Activated T-helper 1 cell treated with anti-CD3 and anti-CD28 coated beads, Interleukin-12 subunit alpha, Interleukin-12 subunit beta, Interleukin-2, Interleukin-4 antibody, amounts not matched to agents 30 ng/mL and 10 ng/mL and 1 ng/mL, durations not matched to agents 14 hours and 24 hours and 36 hours (primary cell): Measurements from ENCODE around the gene SEH1L. TPM values are rescaled to one million over a fixed set of nuclear protein-coding genes. Genes with fewer than 3 reads are reported as not detected.
A peak's percentile ranks its signal among the peaks of the same experiment; 100 is the strongest.
"Not testable (repeated sequence)": the region's sequence is repeated elsewhere in the genome, so short reads cannot be mapped to it uniquely, and the experiment has no call there.

Experiments used
- DNase-seq: peaks from one replicate; pipeline ENCODE4 v3.0.0; 2021; ENCODE audit warnings: low spot score
- H3K27ac Mint-ChIP-seq: one replicate; pipeline ENCODE4 v1.8.0; 2021; ENCODE audit warnings: mild to moderate bottlenecking, mixed read lengths
- H3K27me3 Mint-ChIP-seq: one replicate; pipeline ENCODE4 v1.8.0; 2022; ENCODE audit warnings: mild to moderate bottlenecking, moderate library complexity, mixed read lengths; ENCODE audit not compliant: insufficient read depth
- H3K36me3 Mint-ChIP-seq: one replicate; pipeline ENCODE4 v1.8.0; 2021; ENCODE audit warnings: low read depth, mixed read lengths
- H3K4me1 Mint-ChIP-seq: one replicate; pipeline ENCODE4 v1.8.0; 2021; ENCODE audit warnings: low read depth, mixed read lengths
- H3K4me3 Mint-ChIP-seq: one replicate; pipeline ENCODE4 v1.8.0; 2021; ENCODE audit warnings: mild to moderate bottlenecking, moderate library complexity, mixed read lengths
- H3K9me3 Mint-ChIP-seq: one replicate; pipeline ENCODE4 v1.8.0; 2021; ENCODE audit warnings: mixed read lengths
- intact Hi-C: fragments of 100-400 bp; cut with micrococcal nuclease; formaldehyde crosslinking; loops from one replicate; pipeline ENCODE4 v1.15.1; 2024
- total RNA-seq: library from RNA; stranded (reverse); gene quantifications from 2 replicates; pipeline ENCODE4 v1.2.3, GENCODE V29; 2022

The SEH1L gene
- total RNA-seq, 1 donor from 2014 or later: 121 TPM

GRCh38 chr18:12948050-12948804 is 416 bp downstream of the SEH1L start:
- DNase-seq: peak; percentile 95
- Mint-ChIP-seq H3K4me1 (peaks cover 45% of the 10 kb centered on the region), H3K27me3 (no peaks in the 10 kb centered on the region), H3K36me3 (peaks cover 27% of the 10 kb centered on the region), H3K9me3 (no peaks in the 10 kb centered on the region), H3K4me3 (peak overlapping the region; percentile 98), H3K27ac (peak overlapping the region; percentile 98)
- intact Hi-C loops: loop anchor here (1.0 to 5.0 kb wide), 6 partner anchors 43 to 966 kb away; partner anchors contain the start of genes CEP192, FAM210A, IMPA2 and RNMT

- no peak overlapping the region for H3K4me3 Mint-ChIP-seq
Observed at GRCh38 chr18:12958478-12958877, 10.7 kb downstream of the SEH1L start.

GRCh38 chr18:12960395-12960794 is 12.6 kb downstream of the SEH1L start:
- Mint-ChIP-seq H3K27me3 (no peaks in the 10 kb centered on the region), H3K27ac (no peak overlapping the region), H3K4me1 (peaks cover 17% of the 10 kb centered on the region), H3K36me3 (peaks cover 35% of the 10 kb centered on the region), H3K4me3 (no peak overlapping the region), H3K9me3 (no peaks in the 10 kb centered on the region)
- DNase-seq: no peak
- intact Hi-C loops: no loop called here

More at GRCh38 chr18:12958478-12958877, 10.7 kb downstream of the SEH1L start:
- H3K27ac Mint-ChIP-seq: no peak overlapping the region
- no peaks in the 10 kb centered on the region for H3K27me3 Mint-ChIP-seq
- H3K9me3 Mint-ChIP-seq: no peaks in the 10 kb centered on the region
- H3K4me1 Mint-ChIP-seq: peaks cover 17% of the 10 kb centered on the region
- intact Hi-C loops: no loop called here
- H3K36me3 Mint-ChIP-seq: peaks cover 33% of the 10 kb centered on the region
- DNase-seq: no peak

- H3K27me3 Mint-ChIP-seq: no peaks in the 10 kb centered on the region
- DNase-seq: no peak
- H3K36me3 Mint-ChIP-seq: peaks cover 37% of the 10 kb centered on the region
- H3K4me1 Mint-ChIP-seq: peaks cover 17% of the 10 kb centered on the region
- H3K4me3 Mint-ChIP-seq: no peak overlapping the region
- intact Hi-C loops: no loop called here
- no peak overlapping the region for H3K27ac Mint-ChIP-seq
- H3K9me3 Mint-ChIP-seq: no peaks in the 10 kb centered on the region
Observed at GRCh38 chr18:12960853-12961397, 13.1 kb downstream of the SEH1L start.

- no peaks in the 10 kb centered on the region for H3K27me3 Mint-ChIP-seq
- intact Hi-C loops: no loop called here
- peaks cover 40% of the 10 kb centered on the region for H3K36me3 Mint-ChIP-seq
- H3K27ac Mint-ChIP-seq: no peak overlapping the region
- no peak overlapping the region for H3K4me3 Mint-ChIP-seq
- no peak for DNase-seq
- no peaks in the 10 kb centered on the region for H3K9me3 Mint-ChIP-seq
- H3K4me1 Mint-ChIP-seq: peaks cover 20% of the 10 kb centered on the region
Observed at GRCh38 chr18:12963069-12963468, 15.3 kb downstream of the SEH1L start.

DNA sequence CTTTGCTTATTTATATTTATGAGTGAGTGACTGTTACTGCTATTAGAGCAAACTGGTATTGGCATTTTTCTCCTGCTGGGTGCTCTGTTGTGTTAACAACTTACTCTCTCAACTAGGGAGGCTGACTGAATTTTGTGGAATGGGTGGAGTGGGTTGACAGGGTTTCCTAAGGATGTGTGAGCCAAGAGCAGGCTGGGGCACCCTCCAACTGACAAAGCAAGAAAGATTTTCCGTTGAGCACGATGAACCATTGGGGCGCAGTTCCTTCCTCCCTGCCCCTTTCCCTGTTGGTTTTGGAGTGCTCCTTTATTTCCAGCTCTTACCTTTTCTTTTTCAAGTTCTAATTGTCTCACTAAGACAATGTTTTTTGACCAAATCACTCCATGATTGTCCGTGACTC is 20.3 kb downstream of the SEH1L start:
- Mint-ChIP-seq H3K27me3 (no peaks in the 10 kb centered on the region), H3K4me3 (no peak overlapping the region), H3K27ac (no peak overlapping the region), H3K36me3 (peaks cover 45% of the 10 kb centered on the region), H3K9me3 (no peaks in the 10 kb centered on the region), H3K4me1 (peaks cover 16% of the 10 kb centered on the region)
- intact Hi-C loops: no loop called here
- no peak for DNase-seq

DNA sequence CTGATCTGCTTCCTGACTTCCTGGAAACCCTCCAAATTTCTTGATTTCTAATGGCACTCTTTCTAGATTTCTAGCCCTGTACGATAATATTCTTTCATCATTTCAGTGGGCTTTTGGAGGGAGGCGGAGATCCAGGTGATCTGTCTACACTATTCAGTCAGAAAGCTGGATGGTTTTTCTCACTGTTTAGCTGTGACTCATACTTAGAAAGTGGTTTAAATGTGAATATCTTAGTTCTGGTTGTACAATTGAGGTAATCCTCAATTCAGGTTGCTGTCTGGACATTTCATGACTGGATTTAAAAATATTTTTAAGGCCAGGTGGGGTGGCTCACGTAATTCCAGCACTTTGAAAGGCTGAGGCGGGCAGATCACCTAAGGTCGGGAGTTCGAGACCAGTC is 20.8 kb downstream of the SEH1L start:
- no peak overlapping the region for H3K4me3 Mint-ChIP-seq
- intact Hi-C loops: no loop called here
- DNase-seq: no peak
- no peak overlapping the region for H3K27ac Mint-ChIP-seq
- peaks cover 40% of the 10 kb centered on the region for H3K36me3 Mint-ChIP-seq
- H3K9me3 Mint-ChIP-seq: no peaks in the 10 kb centered on the region
- H3K27me3 Mint-ChIP-seq: no peaks in the 10 kb centered on the region
- peaks cover 18% of the 10 kb centered on the region for H3K4me1 Mint-ChIP-seq

DNA sequence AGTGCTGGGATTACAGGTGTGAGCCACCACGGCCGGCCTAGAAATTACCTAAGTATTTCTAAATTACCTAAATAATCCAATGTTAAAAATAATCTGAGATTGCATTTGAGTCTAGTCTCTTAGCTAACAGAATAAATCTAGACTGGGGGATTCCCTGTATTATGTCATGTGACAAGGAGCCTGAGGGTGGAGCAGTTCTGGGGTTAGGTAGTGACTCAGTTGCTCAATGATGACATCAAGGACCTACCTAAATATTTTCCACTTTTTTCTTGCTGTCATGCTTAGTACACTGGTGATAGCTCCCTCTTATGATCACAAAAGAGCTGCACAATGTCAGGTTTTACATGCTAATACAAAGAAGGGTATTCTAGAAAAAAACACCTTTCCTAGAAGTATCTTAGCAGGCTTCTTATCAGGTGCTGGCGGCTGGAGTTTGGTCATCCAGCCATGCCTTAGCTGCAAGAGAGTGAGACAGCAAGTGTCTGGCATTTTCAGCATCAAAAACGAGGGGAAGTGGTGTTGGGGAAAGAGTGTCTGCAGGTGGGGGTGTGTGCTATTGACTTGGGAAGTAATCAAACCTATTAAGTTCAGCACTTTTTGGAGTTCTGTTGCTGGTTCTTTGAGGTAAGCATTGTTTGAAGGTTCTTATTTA is 25.9 kb downstream of the SEH1L start:
- no peak for DNase-seq
- Mint-ChIP-seq H3K9me3 (no peaks in the 10 kb centered on the region), H3K4me1 (peaks cover 13% of the 10 kb centered on the region), H3K27ac (no peak overlapping the region), H3K27me3 (no peaks in the 10 kb centered on the region), H3K4me3 (no peak overlapping the region), H3K36me3 (peaks cover 36% of the 10 kb centered on the region)
- intact Hi-C loops: no loop called here

DNA sequence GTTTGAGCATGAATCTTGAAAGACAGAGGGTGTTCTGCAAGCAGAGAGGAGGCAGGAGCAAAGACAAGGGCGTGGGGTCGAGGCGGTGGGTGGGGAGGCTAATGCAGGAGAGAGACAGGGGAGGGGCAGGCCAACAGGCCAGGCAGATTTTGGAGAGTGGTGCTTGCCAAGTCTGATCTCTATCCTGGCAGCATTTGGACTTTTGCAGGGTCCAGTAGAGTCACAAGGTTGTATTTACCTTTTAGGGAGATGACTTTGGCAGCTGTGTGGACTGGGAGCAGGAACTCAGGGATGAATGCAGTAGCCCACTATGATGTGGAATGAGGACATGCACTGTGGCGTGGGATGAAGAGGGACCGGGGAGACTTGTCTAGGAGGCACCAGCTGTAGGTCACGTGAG is 27.7 kb downstream of the SEH1L start:
- intact Hi-C loops: no loop called here
- H3K9me3 Mint-ChIP-seq: no peaks in the 10 kb centered on the region
- no peaks in the 10 kb centered on the region for H3K27me3 Mint-ChIP-seq
- H3K4me3 Mint-ChIP-seq: no peak overlapping the region
- DNase-seq: no peak
- no peak overlapping the region for H3K27ac Mint-ChIP-seq
- peaks cover 10% of the 10 kb centered on the region for H3K4me1 Mint-ChIP-seq
- peaks cover 32% of the 10 kb centered on the region for H3K36me3 Mint-ChIP-seq

- Mint-ChIP-seq H3K27me3 (no peaks in the 10 kb centered on the region), H3K27ac (no peak overlapping the region), H3K4me1 (peaks cover 5% of the 10 kb centered on the region), H3K4me3 (no peak overlapping the region), H3K36me3 (peaks cover 26% of the 10 kb centered on the region), H3K9me3 (no peaks in the 10 kb centered on the region)
- no peak for DNase-seq
- intact Hi-C loops: no loop called here
Observed at GRCh38 chr18:12976305-12976704, 28.5 kb downstream of the SEH1L start.

DNA sequence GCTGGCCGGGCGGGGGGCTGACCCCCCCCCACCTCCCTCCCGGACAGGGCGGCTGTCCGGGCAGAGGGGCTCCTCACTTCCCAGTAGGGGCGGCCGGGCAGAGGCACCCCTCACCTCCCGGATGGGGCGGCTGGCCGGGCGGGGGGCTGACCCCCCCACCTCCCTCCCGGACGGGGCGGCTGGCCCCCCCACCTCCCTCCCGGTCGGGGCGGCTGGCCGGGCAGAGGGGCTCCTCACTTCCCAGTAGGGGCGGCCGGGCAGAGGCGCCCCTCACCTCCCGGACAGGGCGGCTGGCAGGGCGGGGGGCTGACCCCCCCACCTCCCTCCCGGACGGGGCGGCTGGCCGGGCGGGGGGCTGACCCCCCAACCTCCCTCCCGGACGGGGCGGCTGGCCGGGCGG is 32.3 kb downstream of the SEH1L start:
- not testable (repeated sequence) for H3K27ac Mint-ChIP-seq

DNA sequence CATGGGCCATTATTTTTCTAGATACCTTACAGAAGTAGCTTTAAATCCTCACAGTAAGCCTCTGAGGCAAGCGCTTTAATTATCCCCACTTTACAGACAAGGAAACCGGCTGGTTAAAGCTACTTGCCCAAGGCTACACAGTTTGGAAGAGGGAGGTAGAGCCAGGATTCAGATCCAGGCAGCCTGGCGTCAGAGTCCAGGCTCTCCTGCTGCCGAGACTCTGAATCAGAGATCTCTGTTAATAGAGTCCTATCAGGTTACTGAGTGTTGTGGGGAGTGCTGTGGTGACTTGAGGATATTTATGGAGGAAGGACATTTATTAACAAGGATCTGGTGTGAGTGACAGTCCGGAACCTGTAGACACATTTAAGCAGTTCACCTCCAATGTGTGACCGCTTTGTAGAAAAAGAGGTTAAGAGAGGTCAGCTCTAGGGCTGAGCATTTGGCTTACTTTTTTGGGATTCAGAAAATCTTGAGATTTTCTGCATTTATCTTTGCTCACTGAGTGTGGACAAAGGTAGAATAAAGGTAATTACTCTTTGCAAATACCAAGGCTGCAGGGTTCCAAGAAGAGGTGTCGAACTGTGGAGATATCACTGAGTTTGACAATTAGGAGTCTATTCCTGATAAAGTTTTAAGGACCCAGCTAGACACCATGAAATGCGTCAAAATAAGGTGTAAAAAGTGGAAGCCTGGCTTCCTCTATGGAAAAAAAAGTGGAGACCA is 41.7 kb downstream of the SEH1L start:
- H3K9me3 Mint-ChIP-seq: no peaks in the 10 kb centered on the region

More for the DNA sequence above, 32.3 kb downstream of the SEH1L start:
- intact Hi-C loops, H3K9me3 Mint-ChIP-seq, H3K4me1 Mint-ChIP-seq, H3K27me3 Mint-ChIP-seq, DNase-seq, H3K4me3 Mint-ChIP-seq: not testable (repeated sequence)
- peaks cover 29% of the 10 kb centered on the region for H3K36me3 Mint-ChIP-seq

More for the DNA sequence above, 41.7 kb downstream of the SEH1L start:
- DNase-seq: no peak
- H3K4me1 Mint-ChIP-seq: peaks cover 24% of the 10 kb centered on the region
- intact Hi-C loops: loop anchor here (2.0 to 10.0 kb wide), 7 partner anchors 228 to 1081 kb away; partner anchors contain the start of genes AFG3L2, IMPA2, LDLRAD4 and MPPE1
- peaks cover 15% of the 10 kb centered on the region for H3K36me3 Mint-ChIP-seq
- peak overlapping the region; percentile 93 for H3K4me3 Mint-ChIP-seq
- peaks cover 1% of the 10 kb centered on the region for H3K27me3 Mint-ChIP-seq
- H3K27ac Mint-ChIP-seq: peak overlapping the region; percentile 87
